ENCODE measurements around the gene ADCY10. TPM values are rescaled to one million over a fixed set of nuclear protein-coding genes. Genes with fewer than 3 reads are reported as not detected.

The ADCY10 gene
- total RNA-seq, 1 experiment from 2014 or later, result 0.10 TPM

DNA sequence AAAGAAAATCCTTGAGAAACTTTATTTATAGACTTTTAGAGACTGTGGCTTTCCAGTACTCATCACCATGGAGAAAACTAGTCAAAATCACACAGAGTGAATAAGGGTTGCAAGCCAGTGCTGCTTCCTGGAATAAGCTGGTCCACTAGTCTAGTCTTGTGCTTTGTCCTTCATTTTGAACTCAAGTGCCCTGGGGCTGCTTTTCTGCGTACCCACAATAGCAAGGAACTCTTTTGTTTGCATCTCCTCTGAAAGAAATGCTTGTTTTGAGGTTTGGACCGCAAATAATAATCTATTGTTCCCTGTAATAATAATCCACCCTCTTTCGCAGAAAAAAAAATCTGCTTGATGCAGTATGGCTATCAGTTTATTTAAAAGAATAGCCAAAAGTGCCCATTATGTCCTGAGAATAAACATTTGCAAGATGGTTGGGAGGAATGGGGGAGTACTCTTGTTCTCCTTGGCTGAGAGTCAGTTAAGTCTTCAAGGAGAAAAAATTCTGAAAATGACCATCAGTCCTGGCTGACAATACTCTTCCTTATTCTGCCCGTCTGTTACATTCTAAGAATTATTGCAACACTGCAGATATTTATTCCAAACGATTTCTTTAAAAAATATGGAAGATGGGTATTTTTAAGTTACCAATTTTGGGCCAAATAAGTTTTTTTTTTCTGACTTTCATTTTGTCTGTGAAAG lies 150.3 kb downstream of the ADCY10 start:
- no peak overlapping the region for H3K4me3 ChIP-seq (ENCODE audit: low read depth in 2 of 2, low read length in 2 of 2)
- DNase-seq (ENCODE audit: low read depth, low spot score), result no peak
- no peaks in the 10 kb centered on the region for H3K4me1 ChIP-seq (ENCODE audit: control insufficient read depth, insufficient read depth, low read length)
- intact Hi-C loops (cut with micrococcal nuclease; ENCODE audit: unreplicated experiment), result no loop called here
- H3K36me3 ChIP-seq (ENCODE audit: control insufficient read depth, insufficient read depth, low read length), result no peaks in the 10 kb centered on the region
- no peaks in the 10 kb centered on the region for H3K9me3 ChIP-seq (ENCODE audit: control insufficient read depth, insufficient read depth, low read depth, low read length)
- ChIA-PET POLR2A (no interaction called here), CTCF (interaction anchor here (0.7 kb wide), 1 partner anchor 365 kb away, joined by 4 read pairs; no protein-coding TSS in a partner anchor)
- no peaks in the 10 kb centered on the region for H3K27me3 ChIP-seq (ENCODE audit: control insufficient read depth, insufficient read depth, low read length)
- in situ Hi-C loops (cut with HindIII; ENCODE audit: low pct_unique_long_range_greater_than_20kb, low sequenced_read_pairs), result no loop called here
- ATAC-seq, result no peak
- no peak overlapping the region for H3K27ac ChIP-seq (ENCODE audit: low read length)
- TF ChIP-seq SIN3A (IDR thresholded peaks at IDR 0.05; ENCODE audit: borderline replicate concordance, insufficient read depth, low read depth, low read length) (no peak), TCF7L2 (IDR thresholded peaks at IDR 0.05; ENCODE audit: low read depth, low read length) (no peak), POLR2AphosphoS5 (IDR thresholded peaks at IDR 0.05; ENCODE audit: low read depth, low read length) (no peak)
- TF ChIP-seq, protein P1, sequence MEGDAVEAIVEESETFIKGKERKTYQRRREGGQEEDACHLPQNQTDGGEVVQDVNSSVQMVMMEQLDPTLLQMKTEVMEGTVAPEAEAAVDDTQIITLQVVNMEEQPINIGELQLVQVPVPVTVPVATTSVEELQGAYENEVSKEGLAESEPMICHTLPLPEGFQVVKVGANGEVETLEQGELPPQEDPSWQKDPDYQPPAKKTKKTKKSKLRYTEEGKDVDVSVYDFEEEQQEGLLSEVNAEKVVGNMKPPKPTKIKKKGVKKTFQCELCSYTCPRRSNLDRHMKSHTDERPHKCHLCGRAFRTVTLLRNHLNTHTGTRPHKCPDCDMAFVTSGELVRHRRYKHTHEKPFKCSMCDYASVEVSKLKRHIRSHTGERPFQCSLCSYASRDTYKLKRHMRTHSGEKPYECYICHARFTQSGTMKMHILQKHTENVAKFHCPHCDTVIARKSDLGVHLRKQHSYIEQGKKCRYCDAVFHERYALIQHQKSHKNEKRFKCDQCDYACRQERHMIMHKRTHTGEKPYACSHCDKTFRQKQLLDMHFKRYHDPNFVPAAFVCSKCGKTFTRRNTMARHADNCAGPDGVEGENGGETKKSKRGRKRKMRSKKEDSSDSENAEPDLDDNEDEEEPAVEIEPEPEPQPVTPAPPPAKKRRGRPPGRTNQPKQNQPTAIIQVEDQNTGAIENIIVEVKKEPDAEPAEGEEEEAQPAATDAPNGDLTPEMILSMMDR (IDR thresholded peaks at IDR 0.05), result no peak
- TF ChIP-seq, protein P2, sequence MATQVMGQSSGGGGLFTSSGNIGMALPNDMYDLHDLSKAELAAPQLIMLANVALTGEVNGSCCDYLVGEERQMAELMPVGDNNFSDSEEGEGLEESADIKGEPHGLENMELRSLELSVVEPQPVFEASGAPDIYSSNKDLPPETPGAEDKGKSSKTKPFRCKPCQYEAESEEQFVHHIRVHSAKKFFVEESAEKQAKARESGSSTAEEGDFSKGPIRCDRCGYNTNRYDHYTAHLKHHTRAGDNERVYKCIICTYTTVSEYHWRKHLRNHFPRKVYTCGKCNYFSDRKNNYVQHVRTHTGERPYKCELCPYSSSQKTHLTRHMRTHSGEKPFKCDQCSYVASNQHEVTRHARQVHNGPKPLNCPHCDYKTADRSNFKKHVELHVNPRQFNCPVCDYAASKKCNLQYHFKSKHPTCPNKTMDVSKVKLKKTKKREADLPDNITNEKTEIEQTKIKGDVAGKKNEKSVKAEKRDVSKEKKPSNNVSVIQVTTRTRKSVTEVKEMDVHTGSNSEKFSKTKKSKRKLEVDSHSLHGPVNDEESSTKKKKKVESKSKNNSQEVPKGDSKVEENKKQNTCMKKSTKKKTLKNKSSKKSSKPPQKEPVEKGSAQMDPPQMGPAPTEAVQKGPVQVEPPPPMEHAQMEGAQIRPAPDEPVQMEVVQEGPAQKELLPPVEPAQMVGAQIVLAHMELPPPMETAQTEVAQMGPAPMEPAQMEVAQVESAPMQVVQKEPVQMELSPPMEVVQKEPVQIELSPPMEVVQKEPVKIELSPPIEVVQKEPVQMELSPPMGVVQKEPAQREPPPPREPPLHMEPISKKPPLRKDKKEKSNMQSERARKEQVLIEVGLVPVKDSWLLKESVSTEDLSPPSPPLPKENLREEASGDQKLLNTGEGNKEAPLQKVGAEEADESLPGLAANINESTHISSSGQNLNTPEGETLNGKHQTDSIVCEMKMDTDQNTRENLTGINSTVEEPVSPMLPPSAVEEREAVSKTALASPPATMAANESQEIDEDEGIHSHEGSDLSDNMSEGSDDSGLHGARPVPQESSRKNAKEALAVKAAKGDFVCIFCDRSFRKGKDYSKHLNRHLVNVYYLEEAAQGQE (IDR thresholded peaks at IDR 0.05; ENCODE audit: insufficient read depth in 1 of 2, low read depth in 2 of 2, low read length in 1 of 2), result no peak
- no TSS peak for BruUV-seq (replicated peaks)

GRCh38 chr1:167762061-167762746 lies 151.7 kb downstream of the ADCY10 start:
- Histone ChIP-seq H3K9me3 (ENCODE audit: control insufficient read depth, insufficient read depth, low read depth, low read length) (no peaks in the 10 kb centered on the region), H3K4me3 (ENCODE audit: low read depth in 2 of 2, low read length in 2 of 2) (no peak overlapping the region), H3K36me3 (ENCODE audit: control insufficient read depth, insufficient read depth, low read length) (no peaks in the 10 kb centered on the region), H3K4me1 (ENCODE audit: control insufficient read depth, insufficient read depth, low read length) (no peaks in the 10 kb centered on the region), H3K27me3 (ENCODE audit: control insufficient read depth, insufficient read depth, low read length) (no peaks in the 10 kb centered on the region), H3K27ac (ENCODE audit: low read length) (no peak overlapping the region)
- no TSS peak for BruUV-seq (replicated peaks)
- intact Hi-C loops (cut with micrococcal nuclease; ENCODE audit: unreplicated experiment) (no loop called here), in situ Hi-C loops (cut with HindIII; ENCODE audit: low pct_unique_long_range_greater_than_20kb, low sequenced_read_pairs) (no loop called here)
- no peak for DNase-seq (ENCODE audit: low read depth, low spot score)
- ATAC-seq, result no peak
- TF ChIP-seq POLR2AphosphoS5 (IDR thresholded peaks at IDR 0.05; ENCODE audit: low read depth, low read length) (no peak), SIN3A (IDR thresholded peaks at IDR 0.05; ENCODE audit: borderline replicate concordance, insufficient read depth, low read depth, low read length) (no peak), TCF7L2 (IDR thresholded peaks at IDR 0.05; ENCODE audit: low read depth, low read length) (no peak)
- TF ChIP-seq, protein P2 (IDR thresholded peaks at IDR 0.05; ENCODE audit: insufficient read depth in 1 of 2, low read depth in 2 of 2, low read length in 1 of 2), result no peak
- TF ChIP-seq, protein P1 (IDR thresholded peaks at IDR 0.05), result no peak
- ChIA-PET POLR2A (no interaction called here), CTCF (no interaction called here)
